Thyroid gland (tissue), 4 donors: ENCODE results near the gene ATL2. TPM values are rescaled to one million over a fixed set of nuclear protein-coding genes. Genes with fewer than 3 reads are reported as not detected.
A peak's percentile ranks its signal among the peaks of the same experiment; 100 is the strongest.
"Not testable (repeated sequence)": the region's sequence is repeated elsewhere in the genome, so short reads cannot be mapped to it uniquely, and the experiment has no call there.

Source experiments
- DNase-seq, 2 donors: peaks; one replicate each; pipeline ENCODE4 v3.0.0-alpha.2; 2019
- H3K27ac ChIP-seq, 3 donors: fragments of 200-600 bp; sonication (generic); 1 replicate in 2 of 3; 2 replicates in 1 of 3; pipeline ENCODE4 v1.5.1; 2016 to 2019; ENCODE audit warnings: mild to moderate bottlenecking in 1 of 3, moderate library complexity in 1 of 3
- H3K27me3 ChIP-seq: fragments of 200-600 bp; sonication (generic); one replicate; pipeline ENCODE4 v1.5.1; 2019
- H3K36me3 ChIP-seq, 2 donors: fragments of 200-600 bp; sonication (generic); one replicate each; pipeline ENCODE4 v1.5.1; 2016 to 2019
- H3K4me1 ChIP-seq, 2 donors: fragments of 200-600 bp; sonication (generic); one replicate each; pipeline ENCODE4 v1.5.1; 2017 to 2019
- H3K4me3 ChIP-seq, 3 donors: fragments of 200-600 bp; sonication (generic); replicated peaks in 1 of 3; 1 replicate in 2 of 3; 2 replicates in 1 of 3; pipeline ENCODE4 v1.5.1; 2016; ENCODE audit warnings: mild to moderate bottlenecking in 1 of 3
- H3K9me3 ChIP-seq: fragments of 200-600 bp; sonication (generic); one replicate; pipeline ENCODE4 v1.5.1; 2017
- CTCF ChIP-seq, 6 experiments: fragments of 200-600 bp in 3 of 6; fragments of 450-650 bp in 3 of 6; sonication (generic) in 3 of 6; IDR thresholded peaks; one replicate each; pipeline ENCODE4 v1.5.1; 2016 to 2019; ENCODE audit warnings: antibody characterized with exemption in 6 of 6, mild to moderate bottlenecking in 2 of 6, inconsistent platforms in 1 of 6, moderate library complexity in 1 of 6
- POLR2A ChIP-seq, 2 donors: fragments of 450-650 bp; IDR thresholded peaks; one replicate each; pipeline ENCODE4 v1.6.1; 2017; ENCODE audit warnings: antibody characterized with exemption in 2 of 2, mild to moderate bottlenecking in 2 of 2, moderate library complexity in 1 of 2
- WGBS, 2 donors: methylation state at CpG; one replicate each; pipeline ENCODE4 v1.1.5; 2017; 5-methylcytosine and 5-hydroxymethylcytosine counted together
- intact Hi-C: fragments of 100-400 bp; cut with DNase I; formaldehyde crosslinking; loops from one replicate; pipeline ENCODE4 v1.15.1; 2023
- total RNA-seq, 4 donors: library from RNA; depleted of rRNA; stranded (reverse); fragments of >200 nt; gene quantifications; one replicate each; pipeline ENCODE4 v1.2.3, GENCODE V29; 2016

Gene ATL2
- total RNA-seq, 4 donors from 2014 or later: 126 to 267 (median 146) TPM

- 72% methylated on average over 4 of the region's 4 CpGs for WGBS, 2 donors
- no peaks in the 10 kb centered on the region for H3K27me3 ChIP-seq
- H3K4me3 ChIP-seq: no peak overlapping the region
- peaks cover 0 to 3% of the 10 kb centered on the region in 2 donors for H3K36me3 ChIP-seq
- no peak for TF ChIP-seq CTCF (IDR thresholded peaks at IDR 0.05)
- no peak for TF ChIP-seq POLR2A (IDR thresholded peaks at IDR 0.05)
- no peaks in the 10 kb centered on the region for H3K9me3 ChIP-seq
- no peak overlapping the region for H3K27ac ChIP-seq
- no peak for DNase-seq
- peaks cover 0 to under 1% of the 10 kb centered on the region in 2 donors for H3K4me1 ChIP-seq
- intact Hi-C loops: no loop called here
These were observed 86.7 kb downstream of the ATL2 start for GRCh38 chr2:38290332-38290731.

GRCh38 chr2:38284971-38285370 lies 92.1 kb downstream of the ATL2 start:
- peak; percentile 38 to 47 for DNase-seq
- 28 to 38% methylated on average over 3 of the region's 3 CpGs for WGBS, 2 donors
- no peak for TF ChIP-seq CTCF (IDR thresholded peaks at IDR 0.05)
- peaks cover 6 to 8% of the 10 kb centered on the region in 2 donors for H3K4me1 ChIP-seq
- no peaks in the 10 kb centered on the region for H3K27me3 ChIP-seq
- intact Hi-C loops: no loop called here
- H3K36me3 ChIP-seq: no peaks in the 10 kb centered on the region
- no peak overlapping the region for H3K4me3 ChIP-seq
- peak overlapping the region in 1 of 3 donors; percentile 27 for H3K27ac ChIP-seq
- H3K9me3 ChIP-seq: no peaks in the 10 kb centered on the region

- WGBS, 2 donors: 94 to 96% methylated on average over 6 of the region's 6 CpGs
These were observed 95.9 kb downstream of the ATL2 start for GRCh38 chr2:38281095-38281742.

GRCh38 chr2:38279201-38279600 lies 97.9 kb downstream of the ATL2 start:
- Histone ChIP-seq H3K36me3 (no peaks in the 10 kb centered on the region), H3K27ac (no peak overlapping the region), H3K4me3 (no peak overlapping the region), H3K9me3 (no peaks in the 10 kb centered on the region), H3K27me3 (no peaks in the 10 kb centered on the region), H3K4me1 (peaks cover 0 to 5% of the 10 kb centered on the region in 2 donors)
- intact Hi-C loops: loop anchor here (10.0 kb wide), 1 partner anchor 384 kb away; no protein-coding TSS in a partner anchor
- TF ChIP-seq CTCF (IDR thresholded peaks at IDR 0.05): no peak
- no peak for TF ChIP-seq POLR2A (IDR thresholded peaks at IDR 0.05)
- WGBS, 2 donors: 79 to 89% methylated on average over 4 of the region's 4 CpGs
- DNase-seq: no peak

More at GRCh38 chr2:38281095-38281742, 95.9 kb downstream of the ATL2 start:
- H3K36me3 ChIP-seq: no peaks in the 10 kb centered on the region
- H3K27me3 ChIP-seq: no peaks in the 10 kb centered on the region
- peaks cover 8 to 9% of the 10 kb centered on the region in 2 donors for H3K4me1 ChIP-seq
- TF ChIP-seq CTCF (IDR thresholded peaks at IDR 0.05): no peak
- no peak for TF ChIP-seq POLR2A (IDR thresholded peaks at IDR 0.05)
- no peaks in the 10 kb centered on the region for H3K9me3 ChIP-seq
- H3K27ac ChIP-seq: no peak overlapping the region
- DNase-seq: no peak
- no peak overlapping the region for H3K4me3 ChIP-seq
- intact Hi-C loops: no loop called here

- H3K36me3 ChIP-seq, DNase-seq, H3K4me3 ChIP-seq, H3K4me1 ChIP-seq, H3K9me3 ChIP-seq, H3K27me3 ChIP-seq, H3K27ac ChIP-seq: not testable (repeated sequence)
- WGBS, 2 donors: 79 to 80% methylated on average over 9 of the region's 9 CpGs
- intact Hi-C loops: loop anchor here (10.0 kb wide), 1 partner anchor 383 kb away; no protein-coding TSS in a partner anchor
These were observed 99.0 kb downstream of the ATL2 start for GRCh38 chr2:38278117-38278438.
